Stimulated activated CD4-positive, alpha-beta T cell treated with anti-CD3 and anti-CD28 coated beads, TNF-alpha, amount 100 ng/mL, for 24 hours (primary cell): ENCODE measurements around the gene HOXC6.
"Not testable (repeated sequence)": the region's sequence is repeated elsewhere in the genome, so short reads cannot be mapped to it uniquely, and the experiment has no call there.

Experiments
- DNase-seq, 3 experiments: peaks; one replicate each; pipeline ENCODE4 v3.0.0-alpha.2; 2020; ENCODE audit warnings: low read depth in 3 of 3

The HOXC6 gene

GRCh38 chr12:54041097-54041690, 13.0 kb downstream of the HOXC6 start:
- DNase-seq: no peak

DNA sequence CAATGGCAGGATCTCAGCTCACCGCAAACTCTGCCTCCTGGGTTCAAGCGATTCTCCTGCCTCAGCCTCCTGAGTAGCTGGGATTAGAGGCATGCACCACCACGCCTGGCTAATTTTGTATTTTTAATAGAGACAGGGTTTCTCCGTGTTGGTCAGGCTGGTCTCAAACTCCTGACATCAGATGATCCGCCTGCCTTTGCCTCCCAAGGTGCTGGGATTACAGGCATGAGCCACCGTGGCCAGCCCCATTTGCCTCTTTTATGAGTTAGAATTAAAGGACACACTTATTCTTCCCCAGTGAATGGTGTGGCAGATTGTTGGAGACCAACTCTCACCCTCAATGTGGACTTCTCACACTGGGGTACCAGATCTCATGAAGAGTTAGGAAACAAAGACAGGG, 13.8 kb downstream of the HOXC6 start:
- DNase-seq: not testable (repeated sequence)

DNA sequence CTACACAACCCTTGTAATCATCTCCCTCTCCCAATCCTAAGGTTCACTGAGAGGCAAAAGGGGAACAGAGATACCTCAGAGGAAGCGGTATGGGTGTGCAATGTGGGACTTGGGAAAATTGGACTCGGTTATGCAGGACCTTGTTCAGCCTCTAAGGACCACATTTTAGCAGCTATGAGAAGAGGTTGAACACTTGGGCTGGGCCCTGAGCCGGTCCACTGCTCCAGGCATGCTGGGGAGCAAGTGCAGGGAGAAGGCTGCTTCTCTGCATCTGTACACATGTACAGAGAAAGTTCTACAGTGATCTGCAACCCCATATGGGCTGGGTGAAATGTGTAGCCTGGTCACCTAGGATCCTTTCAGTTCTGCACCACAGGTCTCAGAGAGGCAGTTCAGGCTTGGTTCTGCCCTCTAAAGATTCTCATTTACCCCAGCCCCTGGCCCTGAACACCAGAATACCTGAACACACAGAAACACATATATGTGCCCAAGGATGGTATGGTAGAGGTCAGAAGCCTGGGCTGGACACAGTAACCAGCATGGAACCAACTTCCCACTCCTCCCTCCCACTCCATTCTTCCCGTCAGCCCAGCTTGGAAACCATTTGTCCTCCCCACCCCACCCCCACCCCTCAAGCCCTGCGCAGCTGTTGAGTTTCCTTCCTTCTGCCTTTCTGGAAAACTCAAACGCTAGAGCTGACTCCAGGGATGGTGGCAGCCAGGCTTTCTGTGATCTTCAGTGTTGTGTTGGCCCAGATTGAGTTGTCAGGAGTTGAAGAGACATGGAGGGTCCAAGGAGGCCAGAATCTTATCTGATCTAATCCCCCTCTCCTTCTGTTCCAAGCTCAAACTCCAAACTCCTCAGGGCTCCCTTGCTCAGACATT, 15.0 kb downstream of the HOXC6 start:
- DNase-seq: no peak

GRCh38 chr12:54044425-54045103, 16.3 kb downstream of the HOXC6 start:
- DNase-seq: no peak

DNA sequence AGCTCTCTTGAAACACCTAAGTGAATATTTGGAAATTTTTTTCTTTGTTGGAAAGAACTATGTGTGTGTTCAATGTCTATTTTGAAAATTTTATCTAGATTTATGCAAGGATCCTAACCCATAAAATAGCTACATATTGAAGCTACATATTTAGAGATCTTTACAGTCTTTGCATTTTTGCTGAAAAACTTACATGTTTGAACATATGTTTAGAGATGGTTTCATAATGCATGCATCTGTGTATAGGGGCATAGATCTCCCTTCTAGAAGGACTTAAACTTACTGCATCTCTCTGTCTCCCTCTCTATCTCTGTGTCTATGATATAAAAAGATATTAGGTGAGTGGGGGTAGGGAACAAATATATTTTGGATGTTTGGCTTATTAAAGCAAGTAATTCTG, 17.2 kb downstream of the HOXC6 start:
- no peak for DNase-seq

DNA sequence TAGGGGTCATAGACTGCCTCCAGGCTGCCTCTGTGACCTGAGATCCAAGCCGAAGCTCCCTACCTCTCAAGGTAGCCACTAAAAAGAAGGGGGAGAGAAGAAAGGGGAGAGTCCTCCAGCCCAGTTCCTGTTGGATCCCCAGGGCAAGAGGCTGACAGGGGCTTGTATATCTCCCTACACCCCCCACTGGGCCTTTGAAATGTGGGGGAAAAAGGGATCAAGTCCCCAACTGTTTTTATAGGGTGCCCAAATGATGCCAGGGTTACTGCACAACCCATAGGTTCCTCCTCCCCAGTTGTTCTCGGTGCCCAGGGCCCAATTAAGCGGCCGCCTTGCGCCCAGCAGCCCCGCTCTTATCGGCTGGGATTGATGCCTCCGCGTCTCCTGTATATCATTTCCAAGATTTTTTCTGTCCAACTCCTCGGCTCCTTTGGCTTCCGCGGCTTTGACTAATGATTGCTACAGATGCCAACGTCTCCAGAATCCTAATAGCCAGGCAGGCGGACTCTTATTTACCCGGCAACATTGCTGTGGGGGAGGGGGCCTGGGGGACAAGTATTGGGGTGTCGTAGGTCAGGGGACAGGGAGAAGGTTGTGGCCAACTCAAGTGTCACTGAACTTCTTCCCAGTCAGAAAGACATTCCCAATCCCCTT, 17.8 kb downstream of the HOXC6 start:
- no peak for DNase-seq

- DNase-seq: no peak
Measured at GRCh38 chr12:54046809-54047159, 18.5 kb downstream of the HOXC6 start.

DNA sequence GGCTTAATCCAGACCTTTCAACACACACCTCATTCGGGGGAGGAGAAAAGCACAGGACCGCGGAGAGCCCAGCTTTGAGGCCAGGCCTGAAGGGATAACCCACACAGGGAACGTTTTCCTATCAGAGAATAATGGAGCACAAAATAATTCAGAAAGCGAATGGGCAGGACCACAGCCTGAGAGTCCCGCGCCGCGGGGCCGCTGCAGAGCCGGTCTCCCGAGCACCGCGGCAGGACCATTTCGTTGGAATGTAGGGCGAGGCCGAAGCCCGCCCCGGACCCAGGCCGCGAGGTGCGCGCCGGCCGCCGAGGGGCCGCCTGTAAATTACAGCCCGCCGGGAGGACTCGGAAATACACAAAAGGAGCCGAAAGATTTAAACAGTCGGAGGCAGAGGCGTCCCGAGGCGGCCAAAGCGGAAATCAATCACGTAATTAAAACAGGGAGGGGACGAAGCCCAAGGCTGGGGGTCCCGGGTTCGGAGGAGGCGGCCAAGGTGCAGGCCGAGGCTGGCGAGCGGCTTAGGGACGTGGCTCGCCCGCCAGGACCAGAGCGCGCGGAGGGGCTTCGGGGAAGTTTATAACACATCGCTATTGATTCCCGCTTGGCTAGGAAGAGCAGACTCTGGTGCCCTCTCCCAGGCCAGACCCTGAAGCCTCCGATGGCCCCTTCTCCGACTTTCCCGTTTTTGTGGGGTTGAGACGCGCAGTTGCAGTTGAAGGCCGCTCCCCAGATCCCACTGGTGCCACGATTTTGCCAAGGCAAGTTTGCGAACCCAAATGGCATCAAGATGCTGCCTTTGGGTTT, 19.1 kb downstream of the HOXC6 start:
- no peak for DNase-seq

DNA sequence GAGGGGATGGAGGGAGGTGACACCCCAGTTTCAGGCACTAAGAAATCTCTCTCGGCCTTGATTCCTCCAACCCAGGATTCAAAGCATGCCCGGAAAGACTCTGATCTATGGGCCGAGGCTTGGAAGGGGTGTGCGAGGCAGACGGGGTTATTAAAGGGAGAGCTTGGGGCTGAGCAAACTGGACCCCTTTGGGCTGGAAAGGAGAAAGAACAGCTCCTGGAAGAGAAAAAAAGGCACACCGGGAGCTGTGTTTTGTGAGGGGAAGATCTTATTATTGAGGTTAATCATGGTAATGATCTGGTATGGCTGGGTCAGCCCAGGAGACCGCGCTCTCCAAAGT, 19.7 kb downstream of the HOXC6 start:
- no peak for DNase-seq

- DNase-seq: no peak
Measured at GRCh38 chr12:54048406-54049093, 20.3 kb downstream of the HOXC6 start.

DNA sequence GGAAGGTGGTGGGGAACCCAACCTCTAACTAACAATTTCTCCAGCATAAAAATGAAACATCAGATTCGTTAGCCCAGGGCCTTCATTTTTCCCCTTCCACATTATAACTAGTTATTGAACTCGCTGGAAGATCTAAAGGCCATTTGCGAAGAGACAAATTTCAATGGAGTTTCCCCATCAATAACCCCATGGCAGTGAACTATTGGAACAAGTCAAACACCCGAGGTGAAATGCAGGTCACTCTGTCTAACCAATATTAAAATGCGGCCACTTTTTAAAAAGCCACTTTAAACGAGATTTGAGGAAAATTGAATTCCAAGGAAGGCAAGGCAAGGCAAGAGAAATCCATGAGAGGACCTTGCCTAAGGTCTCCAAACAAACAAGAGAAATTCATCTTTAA, 20.9 kb downstream of the HOXC6 start:
- no peak for DNase-seq

- no peak for DNase-seq
Measured at GRCh38 chr12:54050482-54050810, 22.2 kb downstream of the HOXC6 start.

DNA sequence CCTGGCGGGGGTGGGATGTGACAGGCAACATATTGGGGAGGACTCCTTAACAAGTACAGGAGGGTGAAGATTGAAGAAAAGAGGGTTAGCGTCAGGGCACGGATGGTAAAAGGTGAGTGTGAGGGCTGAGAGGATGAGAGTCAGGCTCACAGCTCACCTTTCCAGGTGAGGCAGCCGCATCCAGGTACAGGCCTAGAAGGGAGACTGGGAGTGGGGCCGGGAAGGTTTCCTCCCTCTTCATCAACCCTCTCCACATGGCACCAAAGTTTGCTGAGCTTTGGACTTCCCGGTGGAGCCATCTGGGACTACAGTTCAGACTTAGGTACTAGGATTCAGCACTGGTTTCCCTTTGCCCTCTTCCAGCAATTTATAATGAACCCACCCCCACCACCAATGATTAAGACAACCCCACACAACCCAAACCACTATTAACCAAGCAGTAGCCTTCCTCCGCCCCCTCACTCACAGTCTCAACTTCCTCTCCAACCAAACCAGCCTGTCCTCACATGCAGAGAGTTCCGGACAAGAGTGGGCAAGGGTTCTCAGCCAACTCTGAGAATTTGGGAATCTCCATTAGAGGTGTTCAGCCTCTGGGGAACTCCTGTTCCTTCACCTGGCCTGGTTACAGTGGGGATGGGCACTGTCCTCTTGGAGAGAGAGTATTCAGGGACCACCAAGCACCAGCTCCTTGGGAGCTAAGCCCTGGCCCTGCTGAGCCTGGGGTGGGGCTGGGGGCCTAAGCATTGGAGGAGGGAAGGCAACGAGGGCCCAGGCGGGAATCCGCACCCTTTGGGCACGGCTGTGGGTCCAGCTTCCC, 23.0 kb downstream of the HOXC6 start:
- no peak for DNase-seq

DNA sequence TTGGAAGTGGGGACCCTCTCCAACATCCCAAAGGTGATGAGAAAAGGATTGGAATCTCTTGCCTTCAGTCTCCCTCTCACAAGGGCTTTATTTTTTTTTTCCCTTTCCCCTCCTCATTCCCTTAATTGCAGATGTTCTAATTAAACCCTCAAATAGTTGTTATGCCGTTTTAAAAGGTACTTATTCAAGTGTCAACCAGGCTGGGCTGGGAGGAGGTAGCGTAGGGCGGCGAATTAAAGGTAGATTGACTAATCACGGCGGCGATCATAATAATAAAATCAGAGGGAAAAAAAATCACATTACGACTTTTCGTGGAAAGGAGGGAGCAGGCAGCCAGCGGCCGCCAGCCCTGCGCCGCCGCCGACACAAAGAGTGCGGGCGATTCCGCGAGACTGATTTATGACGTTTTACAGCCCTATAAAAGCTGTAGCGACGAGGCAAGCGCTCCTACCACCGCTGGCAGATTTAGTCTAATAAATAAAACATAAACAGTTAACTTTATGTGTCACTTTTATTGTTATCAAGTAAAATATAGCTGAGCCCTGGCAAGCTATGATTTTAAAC, 23.7 kb downstream of the HOXC6 start:
- DNase-seq: no peak

GRCh38 chr12:54052438-54053002, 24.3 kb downstream of the HOXC6 start:
- no peak for DNase-seq

DNA sequence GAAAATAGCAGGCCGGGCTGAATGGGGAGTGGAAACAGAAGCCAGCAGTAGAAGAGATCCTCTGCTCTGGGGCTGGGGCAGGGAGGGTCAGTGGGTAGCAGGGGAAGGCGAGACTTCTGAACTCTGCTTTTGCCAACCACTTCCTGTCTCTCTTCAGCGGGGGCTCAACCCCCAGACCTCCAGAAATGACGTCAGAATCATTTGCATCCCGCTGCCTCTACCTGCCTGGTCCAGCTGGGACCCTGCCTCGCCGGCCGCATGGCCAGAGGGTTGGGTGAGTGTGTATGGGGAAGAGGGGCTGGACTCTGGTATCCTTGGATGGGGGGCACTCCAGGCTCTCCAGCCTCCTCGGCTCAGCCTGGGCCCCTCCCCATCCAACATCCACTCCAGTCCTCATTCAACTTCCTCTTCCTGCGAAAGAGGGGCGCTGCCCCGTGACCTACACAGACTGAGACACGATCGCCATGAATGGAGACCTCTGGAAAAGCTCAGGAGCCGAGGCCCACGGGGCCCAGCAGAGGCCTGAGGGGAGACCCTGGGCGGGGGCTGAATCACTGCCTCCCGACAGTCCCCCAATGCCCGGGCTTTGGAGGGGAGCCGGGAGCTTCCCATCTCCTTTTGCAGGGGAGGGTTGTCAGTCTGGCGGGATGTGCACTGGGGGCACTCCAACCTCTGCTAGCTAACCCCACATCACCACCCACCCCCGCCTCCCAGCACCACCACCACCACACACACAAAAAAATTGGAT, 24.9 kb downstream of the HOXC6 start:
- no peak for DNase-seq

- no peak for DNase-seq
Measured at GRCh38 chr12:54053751-54054741, 25.8 kb downstream of the HOXC6 start, which contains the start of gene HOXC4. TSS of gene HOXC4 (plus strand) at chr12:54053835. CDS start at chr12:54053923, 88 bp downstream.
